PC-9 (cell line): ENCODE measurements around the gene ADPGK. TPM values are rescaled to one million over a fixed set of nuclear protein-coding genes. Genes with fewer than 3 reads are reported as not detected.

Experiments
- BruUV-seq: library from RNA; stranded (reverse); fragments of 400-500 nt; replicated peaks from 2 replicates; lab custom pipeline; 2021; lab: Mats Ljungman, UMichigan
- CTCF ChIA-PET: fragments of 300-600 bp; sonication (Branson Sonifier 250); formaldehyde crosslinking; loops from one replicate; lab custom pipeline; 2022; ENCODE audit warnings: antibody characterized with exemption; lab: Charles Lee
- POLR2A ChIA-PET: fragments of 300-600 bp; sonication (Branson Sonifier 250); formaldehyde crosslinking; loops from one replicate; lab custom pipeline; 2022; ENCODE audit warnings: antibody characterized with exemption; ENCODE audit not compliant: unreplicated experiment; lab: Charles Lee
- DNase-seq, 2 experiments: peaks; one replicate each; pipeline versions ENCODE4 v3.0.0 to v3.0.0-alpha.2; 2015 to 2022; ENCODE audit warnings: mixed read lengths in 1 of 2
- H2AFZ ChIP-seq: fragments of 200-600 bp; sonication (generic); 2 replicates; pipeline ENCODE4 v1.8.1; 2017; ENCODE audit warnings: antibody characterized with exemption
- H3F3A ChIP-seq: fragments of 200-600 bp; sonication (generic); 2 replicates; pipeline ENCODE4 v1.8.1; 2017; ENCODE audit warnings: antibody characterized with exemption, mild to moderate bottlenecking, low read depth; ENCODE audit not compliant: insufficient read depth
- H3K27ac ChIP-seq: fragments of 200-600 bp; sonication (generic); 2 replicates; pipeline ENCODE4 v1.6.1; 2016; ENCODE audit warnings: mixed run types
- H3K27me3 ChIP-seq: fragments of 200-600 bp; sonication (generic); 2 replicates; pipeline ENCODE4 v1.6.1; 2016; ENCODE audit warnings: low read depth, mixed run types; ENCODE audit not compliant: insufficient read depth
- H3K36me3 ChIP-seq: fragments of 200-600 bp; sonication (generic); 2 replicates; pipeline ENCODE4 v1.6.1; 2016; ENCODE audit warnings: low read depth, mixed run types
- H3K4me1 ChIP-seq: fragments of 200-600 bp; sonication (generic); replicated peaks from 2 replicates; pipeline ENCODE4 v1.6.1; 2016; ENCODE audit warnings: mixed run types; ENCODE audit not compliant: insufficient read depth
- H3K4me2 ChIP-seq: fragments of 200-600 bp; sonication (generic); 2 replicates; pipeline ENCODE4 v1.6.1; 2017; ENCODE audit warnings: mixed run types
- H3K4me3 ChIP-seq: fragments of 200-600 bp; sonication (generic); 2 replicates; pipeline ENCODE4 v1.6.1; 2016; ENCODE audit warnings: mixed run types
- H3K79me2 ChIP-seq: fragments of 200-600 bp; sonication (generic); 2 replicates; pipeline ENCODE4 v1.6.1; 2017; ENCODE audit warnings: low read depth, mixed run types
- H3K9me2 ChIP-seq: fragments of 200-600 bp; sonication (generic); 2 replicates; pipeline ENCODE4 v1.8.1; 2017; ENCODE audit warnings: mild to moderate bottlenecking; ENCODE audit not compliant: insufficient read depth
- H3K9me3 ChIP-seq: fragments of 200-600 bp; sonication (generic); 2 replicates; pipeline ENCODE4 v1.8.1; 2016; ENCODE audit warnings: low read depth; ENCODE audit not compliant: insufficient read depth
- H4K20me1 ChIP-seq: fragments of 200-600 bp; sonication (generic); 2 replicates; pipeline ENCODE4 v1.8.1; 2017; ENCODE audit not compliant: insufficient read depth
- EZH2 ChIP-seq: fragments of 200-600 bp; sonication (generic); IDR thresholded peaks from 2 replicates; pipeline ENCODE4 v1.8.0; 2017; ENCODE audit warnings: antibody characterized with exemption, low read depth
- intact Hi-C: fragments of 100-400 bp; cut with micrococcal nuclease; formaldehyde crosslinking; loops from one replicate; pipeline ENCODE4 v1.10.0; 2022; ENCODE audit not compliant: unreplicated experiment
- total RNA-seq: library from RNA; stranded (reverse); gene quantifications from 2 replicates; pipeline ENCODE4 v1.2.3, GENCODE V29; 2021
- TF ChIP-seq, protein P1 (sequence below): fragments of 200-600 bp; sonication (generic); conservative IDR thresholded peaks from 2 replicates; pipeline ENCODE4 v1.6.1; 2017; ENCODE audit warnings: mixed run types, antibody characterized with exemption, mild to moderate bottlenecking, moderate library complexity

The ADPGK gene
- total RNA-seq, 1 experiment from 2014 or later: 40.3 TPM

DNA sequence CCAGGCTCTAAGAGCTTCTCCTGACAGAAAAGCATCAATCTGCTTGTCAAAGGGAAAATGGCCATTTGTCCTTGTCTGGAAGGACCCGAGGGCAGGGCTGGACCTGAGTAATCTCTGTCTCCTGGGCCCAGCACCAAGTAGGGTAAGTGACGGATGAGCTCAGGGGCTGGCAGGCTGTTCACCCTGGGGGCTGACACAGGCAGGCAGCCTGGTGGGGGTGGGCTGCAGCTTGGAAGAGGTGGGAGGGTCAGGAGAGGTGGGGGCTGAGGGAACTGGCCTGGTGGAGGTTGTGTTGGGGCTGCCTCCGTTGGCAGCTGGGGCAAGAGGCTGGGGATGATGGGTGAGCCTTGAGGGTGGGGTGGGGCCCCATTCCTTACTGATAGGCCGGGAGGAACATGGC is 42.3 kb upstream of the ADPGK start:
- DNase-seq: no peak
- intact Hi-C loops: no loop called here
- CTCF ChIA-PET: no interaction called here
- Histone ChIP-seq H3K9me2 (no peaks in the 10 kb centered on the region), H3K27me3 (peaks cover 34% of the 10 kb centered on the region), H3K9me3 (no peaks in the 10 kb centered on the region), H2AFZ (no peak overlapping the region), H3K36me3 (no peaks in the 10 kb centered on the region), H3K27ac (no peak overlapping the region), H3F3A (no peaks in the 10 kb centered on the region), H3K79me2 (no peaks in the 10 kb centered on the region), H3K4me3 (no peak overlapping the region), H4K20me1 (no peaks in the 10 kb centered on the region), H3K4me1 (no peaks in the 10 kb centered on the region), H3K4me2 (no peak overlapping the region)
- POLR2A ChIA-PET: no interaction called here
- TF ChIP-seq EZH2: no peak
- TF ChIP-seq, protein P1, sequence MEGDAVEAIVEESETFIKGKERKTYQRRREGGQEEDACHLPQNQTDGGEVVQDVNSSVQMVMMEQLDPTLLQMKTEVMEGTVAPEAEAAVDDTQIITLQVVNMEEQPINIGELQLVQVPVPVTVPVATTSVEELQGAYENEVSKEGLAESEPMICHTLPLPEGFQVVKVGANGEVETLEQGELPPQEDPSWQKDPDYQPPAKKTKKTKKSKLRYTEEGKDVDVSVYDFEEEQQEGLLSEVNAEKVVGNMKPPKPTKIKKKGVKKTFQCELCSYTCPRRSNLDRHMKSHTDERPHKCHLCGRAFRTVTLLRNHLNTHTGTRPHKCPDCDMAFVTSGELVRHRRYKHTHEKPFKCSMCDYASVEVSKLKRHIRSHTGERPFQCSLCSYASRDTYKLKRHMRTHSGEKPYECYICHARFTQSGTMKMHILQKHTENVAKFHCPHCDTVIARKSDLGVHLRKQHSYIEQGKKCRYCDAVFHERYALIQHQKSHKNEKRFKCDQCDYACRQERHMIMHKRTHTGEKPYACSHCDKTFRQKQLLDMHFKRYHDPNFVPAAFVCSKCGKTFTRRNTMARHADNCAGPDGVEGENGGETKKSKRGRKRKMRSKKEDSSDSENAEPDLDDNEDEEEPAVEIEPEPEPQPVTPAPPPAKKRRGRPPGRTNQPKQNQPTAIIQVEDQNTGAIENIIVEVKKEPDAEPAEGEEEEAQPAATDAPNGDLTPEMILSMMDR: no peak
- no TSS peak for BruUV-seq

DNA sequence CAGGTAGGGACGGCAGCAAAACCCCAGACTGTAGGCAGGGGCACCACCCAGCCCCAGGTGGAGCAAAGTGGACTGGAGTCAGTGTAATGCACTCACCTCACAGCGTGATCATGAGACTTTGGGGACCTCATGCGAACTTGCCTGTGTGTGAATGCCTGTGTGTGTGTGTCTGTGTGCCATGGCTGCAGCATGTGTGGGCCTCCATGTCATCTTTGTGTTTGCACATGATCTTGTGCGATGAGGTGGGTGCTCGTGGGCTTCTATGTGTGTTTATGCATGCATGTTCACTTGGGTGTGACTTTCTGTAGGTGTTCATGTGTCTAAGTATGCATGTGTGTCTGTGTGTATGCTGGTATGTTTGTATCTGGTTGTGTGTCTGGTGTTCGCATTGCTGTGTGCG is 41.2 kb upstream of the ADPGK start:
- no peaks in the 10 kb centered on the region for H3K79me2 ChIP-seq
- H3K9me3 ChIP-seq: no peaks in the 10 kb centered on the region
- no peak for TF ChIP-seq EZH2
- TF ChIP-seq, protein P1: no peak
- no peak for DNase-seq
- ChIA-PET POLR2A (no interaction called here), CTCF (no interaction called here)
- H3K27ac ChIP-seq: no peak overlapping the region
- H3K27me3 ChIP-seq: peaks cover 34% of the 10 kb centered on the region
- no peaks in the 10 kb centered on the region for H3K36me3 ChIP-seq
- no peaks in the 10 kb centered on the region for H3K9me2 ChIP-seq
- no TSS peak for BruUV-seq
- no peak overlapping the region for H3K4me3 ChIP-seq
- no peaks in the 10 kb centered on the region for H3F3A ChIP-seq
- H2AFZ ChIP-seq: no peak overlapping the region
- H4K20me1 ChIP-seq: no peaks in the 10 kb centered on the region
- H3K4me2 ChIP-seq: no peak overlapping the region
- H3K4me1 ChIP-seq: no peaks in the 10 kb centered on the region
- intact Hi-C loops: no loop called here

DNA sequence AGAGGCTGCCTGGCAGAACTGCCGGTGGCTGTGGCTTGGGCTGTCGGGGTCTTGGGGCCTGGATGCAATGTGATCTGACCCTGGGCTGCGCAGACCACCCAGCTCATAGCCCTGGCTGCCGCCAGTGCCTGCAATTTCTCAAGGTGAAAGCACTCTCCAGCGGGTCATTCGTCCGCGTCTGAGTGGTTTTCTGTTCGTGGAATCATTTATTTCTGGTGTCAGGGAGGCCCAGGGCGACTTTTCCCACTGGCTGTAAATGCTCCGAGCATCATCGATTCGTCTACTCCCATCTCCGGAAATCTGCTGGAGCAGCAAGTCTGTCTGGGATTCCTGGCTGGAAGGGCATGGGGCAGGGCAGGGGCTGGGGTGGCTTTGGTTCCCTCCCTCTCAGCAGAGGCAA is 40.6 kb upstream of the ADPGK start:
- Histone ChIP-seq H3K27me3 (peaks cover 41% of the 10 kb centered on the region), H2AFZ (no peak overlapping the region), H3K27ac (no peak overlapping the region), H3K4me2 (no peak overlapping the region), H3K4me3 (no peak overlapping the region), H3K79me2 (no peaks in the 10 kb centered on the region), H4K20me1 (no peaks in the 10 kb centered on the region), H3K4me1 (no peaks in the 10 kb centered on the region), H3K36me3 (no peaks in the 10 kb centered on the region), H3F3A (no peaks in the 10 kb centered on the region), H3K9me2 (no peaks in the 10 kb centered on the region), H3K9me3 (no peaks in the 10 kb centered on the region)
- BruUV-seq: no TSS peak
- DNase-seq: no peak
- ChIA-PET CTCF (no interaction called here), POLR2A (no interaction called here)
- TF ChIP-seq EZH2: no peak
- TF ChIP-seq, protein P1: no peak
- intact Hi-C loops: no loop called here
